HG02588 (cell line): Measurements from ENCODE around the gene CDH4.
"Not testable (repeated sequence)": the region's sequence is repeated elsewhere in the genome, so short reads cannot be mapped to it uniquely, and the experiment has no call there.

Experiments
- ATAC-seq: cut with Tn5 transposase; IDR thresholded peaks from one replicate; pipeline ENCODE4 v1.9.1; 2021; ENCODE audit warnings: mild to moderate bottlenecking, moderate library complexity; ENCODE audit not compliant: unreplicated experiment

The CDH4 gene

DNA sequence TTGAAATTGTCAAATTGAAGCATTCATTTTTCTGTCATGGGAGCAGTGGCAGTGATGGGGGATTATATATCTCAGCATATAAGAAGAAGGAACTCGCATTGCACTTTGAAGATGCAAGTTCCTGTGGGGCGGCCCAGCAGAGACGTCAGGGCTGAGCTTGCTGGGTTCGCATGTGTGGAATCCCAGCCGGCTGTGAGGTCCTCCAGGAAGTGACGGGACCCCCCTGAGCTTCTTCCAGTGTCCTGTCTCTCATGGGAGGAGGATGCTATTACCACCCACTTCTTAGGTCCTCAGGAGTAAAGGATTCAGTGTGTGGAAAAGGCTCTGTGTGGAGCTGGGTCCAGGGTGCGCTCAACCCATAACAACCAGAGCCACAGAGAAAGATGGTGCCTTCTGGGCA lies 201.2 kb downstream of the CDH4 start:
- no peak for ATAC-seq

DNA sequence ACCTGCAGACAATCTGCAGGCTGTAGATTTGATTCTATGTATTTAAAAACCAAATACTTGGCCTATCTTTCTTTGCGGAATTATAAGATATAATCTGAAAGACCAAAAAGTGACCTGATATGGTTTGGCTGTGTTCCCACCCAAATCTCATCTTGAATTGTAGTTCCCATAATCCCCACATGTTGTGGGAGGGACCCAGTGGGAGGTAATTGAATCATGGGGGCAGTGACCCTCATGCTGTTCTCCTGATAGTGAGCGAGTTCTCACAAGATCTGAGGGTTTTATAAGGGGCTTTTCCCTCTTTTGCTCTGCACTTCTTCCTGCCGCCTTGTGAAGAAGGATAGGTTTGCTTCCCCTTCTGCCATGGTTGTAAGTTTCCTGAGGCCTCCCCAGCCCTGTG lies 201.6 kb downstream of the CDH4 start:
- not testable (repeated sequence) for ATAC-seq

DNA sequence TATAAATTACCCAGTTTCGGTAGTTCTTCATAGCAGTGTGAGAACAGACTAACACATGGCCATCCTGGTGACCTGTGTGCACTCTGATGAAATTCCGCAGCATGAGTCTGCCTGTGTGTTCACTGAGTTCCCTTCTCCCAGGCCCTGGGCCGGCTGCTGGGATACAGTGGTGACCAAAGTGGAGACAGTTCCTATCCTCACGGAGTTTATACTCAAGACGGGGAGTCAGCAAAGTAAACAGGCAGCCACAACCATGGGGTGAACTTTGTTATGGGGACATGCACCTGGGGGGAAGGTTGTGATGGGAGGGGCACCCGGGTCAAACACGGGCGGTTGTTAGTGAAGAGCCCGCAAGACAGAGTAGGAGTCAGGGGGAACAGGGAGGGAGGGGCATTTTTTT lies 202.0 kb downstream of the CDH4 start:
- ATAC-seq = no peak

DNA sequence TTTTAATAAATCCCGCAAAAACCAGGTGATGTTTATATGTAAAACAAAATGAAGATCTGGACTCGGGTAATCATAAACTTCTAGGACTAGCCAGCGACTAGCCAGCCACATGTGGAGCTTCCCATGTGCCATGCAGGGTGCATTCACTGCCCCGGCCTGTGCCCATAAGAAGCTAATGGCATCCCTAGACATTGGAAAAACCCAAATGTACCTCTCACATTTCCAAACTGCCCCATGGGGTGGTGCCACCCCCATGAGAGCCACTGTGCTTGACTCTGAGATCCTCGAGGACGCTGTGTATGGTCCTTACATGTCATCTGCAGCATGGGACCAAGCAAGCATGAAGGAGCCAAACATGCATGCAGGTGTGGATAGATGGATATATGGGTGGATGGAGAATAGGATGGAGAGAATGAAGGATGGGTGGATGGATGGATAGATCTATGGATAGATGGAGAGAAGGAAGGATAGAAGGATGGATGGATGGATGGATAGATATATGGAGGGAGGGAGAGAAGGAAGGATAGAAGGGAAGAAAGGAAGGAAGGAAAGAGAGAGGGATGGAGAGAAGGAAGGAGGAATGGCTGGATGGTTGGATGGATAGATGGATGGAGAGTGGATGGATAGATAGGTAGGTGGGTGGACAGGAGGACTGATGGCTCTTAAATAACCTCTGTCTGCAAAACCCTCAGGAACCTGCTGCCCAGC lies 203.6 kb downstream of the CDH4 start:
- ATAC-seq = no peak

DNA sequence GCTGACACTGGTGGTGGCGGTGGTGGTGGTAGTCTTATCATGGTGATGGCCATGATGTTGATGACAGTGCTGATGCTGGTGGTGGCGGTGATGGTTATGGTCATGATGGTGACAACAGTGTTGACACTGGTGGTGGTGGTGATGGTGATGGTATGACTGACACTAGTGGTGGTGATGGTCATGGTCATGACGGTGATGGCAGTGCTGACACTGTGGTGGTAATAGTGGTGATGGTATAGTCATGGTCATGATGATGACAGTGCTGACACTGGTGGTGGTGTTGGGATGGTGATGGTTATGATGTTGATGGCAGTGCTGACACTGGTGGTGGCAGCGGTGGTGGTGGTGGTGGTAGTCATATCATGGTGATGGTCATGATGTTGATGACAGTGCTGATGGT lies 205.7 kb downstream of the CDH4 start:
- no peak for ATAC-seq

DNA sequence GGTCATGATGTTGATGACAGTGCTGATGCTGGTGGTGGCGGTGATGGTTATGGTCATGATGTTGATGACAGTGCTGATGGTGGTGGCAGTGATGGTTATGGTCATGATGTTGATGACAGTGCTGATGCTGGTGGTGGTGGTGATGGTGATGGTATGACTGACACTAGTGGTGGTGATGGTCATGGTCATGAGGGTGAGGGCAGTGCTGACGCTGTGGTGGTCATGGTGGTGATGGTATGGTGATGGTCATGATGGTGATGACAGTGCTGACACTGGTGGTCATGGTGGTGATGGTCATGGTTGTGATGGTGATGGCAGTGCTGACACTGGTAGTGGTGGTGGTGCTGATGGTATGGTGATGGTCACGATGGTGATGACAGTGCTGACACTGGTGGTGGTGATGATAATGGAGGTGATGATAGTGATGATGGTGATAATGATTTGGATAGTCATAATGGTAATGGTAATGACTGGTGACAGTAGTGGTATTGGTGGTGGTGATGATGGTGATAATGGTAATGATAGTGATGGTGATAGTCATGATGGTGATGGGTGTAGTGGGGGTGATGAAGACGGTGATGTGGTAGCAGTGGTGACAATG lies 206.2 kb downstream of the CDH4 start:
- ATAC-seq = no peak

DNA sequence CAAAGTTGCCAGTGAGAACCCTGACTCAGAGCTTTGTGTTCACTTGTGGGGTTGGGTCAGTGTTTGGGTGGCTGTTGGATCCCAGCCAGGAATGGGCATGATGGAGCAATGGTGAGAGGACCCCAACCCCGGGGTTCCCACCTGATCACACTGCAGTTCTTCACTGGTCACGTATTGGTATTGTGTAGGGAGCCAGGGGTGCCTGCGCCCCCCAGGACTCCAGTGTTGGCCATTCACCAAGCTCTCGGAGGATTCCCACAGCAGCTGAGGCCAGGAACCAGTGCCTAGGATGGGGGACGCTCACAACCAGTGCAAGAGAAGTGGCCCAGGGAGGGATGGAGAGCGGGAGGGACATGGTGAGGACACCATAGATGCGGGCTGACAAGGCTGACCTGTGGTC lies 207.2 kb downstream of the CDH4 start:
- no peak for ATAC-seq

DNA sequence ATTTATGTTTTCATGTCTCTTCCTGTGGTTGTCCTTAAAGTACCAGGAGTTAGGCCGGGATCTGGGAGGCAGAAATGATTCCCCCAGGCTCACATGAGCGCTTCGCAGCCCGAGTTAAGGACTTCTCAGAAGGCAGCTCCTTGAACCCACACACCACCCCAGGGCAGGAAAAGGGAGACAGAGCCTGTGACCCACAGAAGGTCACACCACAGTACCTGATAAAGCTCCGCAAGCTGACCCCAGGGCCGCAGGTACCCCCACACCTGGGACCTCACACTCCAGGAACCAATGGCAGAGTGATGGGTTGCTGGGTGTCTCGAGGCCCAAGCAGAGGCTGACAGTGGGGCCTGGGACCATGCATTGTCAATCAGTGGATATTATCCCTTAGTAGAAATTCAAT lies 207.6 kb downstream of the CDH4 start:
- ATAC-seq = no peak

DNA sequence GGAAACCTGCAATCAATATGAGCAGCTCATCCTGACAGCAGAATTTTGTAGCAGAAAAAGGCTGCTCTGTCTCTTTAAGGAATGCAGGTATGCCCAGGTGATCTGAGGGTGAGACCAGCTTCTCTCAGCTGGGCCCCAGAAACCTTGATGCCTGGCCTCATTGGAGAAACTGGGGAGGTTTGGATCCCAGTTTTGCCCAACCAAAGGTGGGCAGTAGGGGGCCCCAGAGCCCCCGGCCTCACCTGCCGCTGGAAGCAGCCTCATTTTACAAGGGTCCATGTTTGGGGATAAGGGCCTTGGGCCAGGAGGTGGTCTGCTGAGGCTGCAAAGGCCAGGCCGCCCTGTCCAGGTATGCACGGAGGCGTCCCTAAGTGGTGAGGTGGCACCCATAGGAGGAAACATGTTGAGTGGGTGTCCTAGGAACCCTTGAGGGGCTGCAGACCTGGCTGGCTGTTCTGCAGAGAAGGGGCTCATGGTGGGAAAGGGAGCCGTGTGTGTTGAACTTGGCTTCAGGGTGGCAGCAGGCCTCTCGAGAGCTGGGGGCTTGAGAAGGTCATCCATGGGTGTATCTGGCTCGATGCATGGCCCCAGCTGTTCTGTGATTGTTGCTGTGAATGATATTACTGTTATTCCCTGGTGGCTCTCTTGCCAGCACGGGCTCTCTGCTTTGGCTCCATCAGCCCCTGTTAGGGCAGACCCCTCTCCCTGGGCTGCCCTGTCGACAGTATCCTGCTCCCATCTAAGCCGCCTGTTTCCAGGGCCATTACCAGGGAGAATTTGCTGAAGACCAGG lies 208.4 kb downstream of the CDH4 start:
- ATAC-seq = no peak

DNA sequence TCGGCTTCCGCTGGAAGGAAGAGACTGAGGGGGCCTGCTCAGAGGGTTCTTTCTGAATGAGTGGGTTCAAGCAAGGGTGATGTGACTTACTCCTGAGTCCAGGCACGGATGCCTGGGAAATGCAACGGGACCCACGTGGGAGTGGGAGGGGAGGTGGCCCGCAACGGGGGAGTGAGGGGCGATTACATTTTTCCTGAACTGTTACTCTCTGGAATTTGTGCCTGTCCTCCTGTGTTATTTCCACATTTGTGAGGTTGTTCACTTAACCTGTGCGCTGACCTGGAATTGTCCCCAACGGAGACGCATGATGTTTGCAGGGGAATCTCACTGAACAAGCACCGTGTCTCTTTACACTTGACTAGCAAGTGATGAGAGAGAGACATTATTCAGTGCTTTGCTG lies 209.4 kb downstream of the CDH4 start:
- no peak for ATAC-seq

DNA sequence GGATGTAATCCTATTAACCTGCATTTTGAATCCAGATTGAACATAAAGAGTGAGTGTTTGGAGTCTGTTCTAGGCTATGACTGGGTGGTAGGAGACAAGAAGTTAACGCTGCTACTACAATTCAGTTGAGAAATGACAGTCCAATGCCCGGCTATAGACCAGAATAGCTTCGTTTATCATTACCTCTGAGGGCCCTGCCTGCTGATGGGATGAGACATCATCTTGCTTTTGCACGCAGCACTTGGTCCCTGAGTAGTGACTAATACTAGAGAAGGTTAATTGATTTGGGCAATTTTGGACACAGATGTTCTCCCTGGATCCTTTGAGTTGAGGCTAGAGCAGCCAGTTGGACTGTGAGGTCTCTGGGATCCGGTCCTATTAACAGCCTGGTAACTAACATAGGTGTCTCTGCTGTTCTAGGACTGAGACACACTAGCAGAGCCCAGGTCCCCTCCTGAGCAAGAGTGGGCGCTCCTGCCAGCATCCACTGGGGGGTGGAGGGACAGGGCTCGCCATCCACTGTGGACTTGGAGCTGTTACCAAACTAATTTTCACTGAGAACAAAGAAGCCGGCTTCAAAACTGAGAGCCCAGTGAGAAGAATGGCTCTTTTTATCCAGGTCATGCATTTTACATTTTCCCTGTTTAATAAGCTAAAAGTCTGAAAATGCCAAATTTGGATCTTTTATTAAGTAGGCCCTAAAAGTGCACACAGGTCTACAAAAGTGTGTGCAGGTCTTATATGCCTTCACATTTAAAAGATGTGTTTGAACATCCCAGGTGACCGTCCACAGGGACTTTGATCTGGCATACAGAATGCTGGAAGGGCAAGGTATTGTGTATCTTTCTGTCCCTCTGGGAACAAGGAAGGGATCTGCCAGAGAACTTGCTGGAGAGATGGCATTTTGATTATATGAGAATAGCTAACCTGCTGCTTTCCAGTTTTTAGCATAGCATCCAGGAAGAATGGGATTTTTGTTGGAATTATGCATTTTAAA lies 212.5 kb downstream of the CDH4 start:
- ATAC-seq = no peak

DNA sequence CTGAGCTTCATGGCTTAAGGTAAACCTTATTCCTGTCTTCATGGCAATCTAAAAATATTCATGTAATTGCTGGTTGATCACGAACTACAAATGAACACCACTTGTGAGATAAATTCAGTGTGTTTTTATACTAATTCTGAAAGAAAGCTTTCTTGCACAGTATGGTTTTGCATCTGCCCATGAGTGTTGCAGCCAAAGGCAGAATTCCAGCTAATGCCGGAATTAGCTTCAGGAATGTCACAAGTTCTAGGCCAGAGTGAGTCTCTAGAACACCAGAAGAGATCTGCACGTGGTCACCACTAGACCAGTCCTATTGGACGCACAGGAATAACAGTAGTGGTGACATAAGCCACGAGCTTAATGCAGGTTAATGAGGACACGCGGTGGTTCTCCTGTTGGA lies 223.7 kb downstream of the CDH4 start:
- ATAC-seq = no peak

DNA sequence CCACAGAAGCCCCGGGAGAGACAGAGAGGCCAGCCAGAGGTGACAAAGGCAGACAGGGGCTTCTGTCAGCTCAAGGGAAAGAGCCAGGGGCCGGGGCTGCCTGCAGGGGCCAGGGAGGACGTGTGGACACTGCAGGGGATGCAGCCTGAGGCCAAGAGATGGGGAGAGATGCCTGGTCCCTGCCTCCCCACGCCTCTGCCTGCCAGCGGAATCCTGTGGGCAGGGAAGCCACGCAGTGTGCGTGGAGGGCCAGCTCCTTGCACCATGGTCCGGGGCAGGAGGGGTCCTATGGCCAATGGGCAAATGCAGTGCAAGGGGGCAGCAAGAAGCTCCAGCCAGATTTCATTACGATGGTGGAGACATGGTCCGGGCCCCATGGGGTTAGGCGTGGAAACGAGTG lies 224.9 kb downstream of the CDH4 start:
- ATAC-seq = no peak

DNA sequence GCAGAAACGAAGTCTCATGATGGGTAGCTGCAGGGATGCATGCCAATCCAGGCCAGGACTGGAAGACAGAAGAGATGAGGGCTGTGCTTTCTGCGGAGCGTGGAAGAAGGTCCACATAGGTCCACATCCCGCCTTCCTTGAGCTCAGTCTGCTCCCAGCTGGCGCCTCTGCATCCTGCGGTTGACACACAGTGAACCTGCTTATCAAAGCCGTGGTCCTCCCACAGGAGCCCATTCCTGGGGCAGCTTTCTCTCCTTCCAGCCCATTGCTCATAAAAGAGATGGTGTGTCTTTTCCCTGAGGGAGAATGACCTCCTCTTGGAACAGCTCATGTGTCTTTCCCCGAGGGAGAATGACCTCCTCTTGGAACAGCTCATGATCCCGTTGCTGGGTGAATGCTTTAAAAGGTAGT lies 225.4 kb downstream of the CDH4 start:
- ATAC-seq = no peak

DNA sequence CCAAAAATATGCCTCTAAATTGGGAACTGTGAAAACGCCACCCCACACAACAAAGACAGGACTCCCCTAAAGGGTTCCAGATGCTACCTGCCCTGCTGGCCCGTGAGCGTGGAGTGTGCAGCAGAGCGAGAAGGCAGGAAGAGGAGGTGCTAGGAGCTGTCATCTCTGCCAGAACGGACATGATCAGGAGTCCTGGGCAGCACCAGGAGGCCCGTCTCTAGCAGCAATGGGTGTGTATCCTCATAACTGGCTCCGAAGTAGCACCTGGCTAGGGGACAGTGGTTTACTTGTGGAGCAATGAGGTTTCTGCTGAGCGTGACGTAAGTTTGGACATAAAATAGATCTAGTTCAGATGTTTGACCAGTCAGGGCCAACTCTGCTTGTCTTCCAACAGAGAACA lies 226.0 kb downstream of the CDH4 start:
- ATAC-seq = no peak

DNA sequence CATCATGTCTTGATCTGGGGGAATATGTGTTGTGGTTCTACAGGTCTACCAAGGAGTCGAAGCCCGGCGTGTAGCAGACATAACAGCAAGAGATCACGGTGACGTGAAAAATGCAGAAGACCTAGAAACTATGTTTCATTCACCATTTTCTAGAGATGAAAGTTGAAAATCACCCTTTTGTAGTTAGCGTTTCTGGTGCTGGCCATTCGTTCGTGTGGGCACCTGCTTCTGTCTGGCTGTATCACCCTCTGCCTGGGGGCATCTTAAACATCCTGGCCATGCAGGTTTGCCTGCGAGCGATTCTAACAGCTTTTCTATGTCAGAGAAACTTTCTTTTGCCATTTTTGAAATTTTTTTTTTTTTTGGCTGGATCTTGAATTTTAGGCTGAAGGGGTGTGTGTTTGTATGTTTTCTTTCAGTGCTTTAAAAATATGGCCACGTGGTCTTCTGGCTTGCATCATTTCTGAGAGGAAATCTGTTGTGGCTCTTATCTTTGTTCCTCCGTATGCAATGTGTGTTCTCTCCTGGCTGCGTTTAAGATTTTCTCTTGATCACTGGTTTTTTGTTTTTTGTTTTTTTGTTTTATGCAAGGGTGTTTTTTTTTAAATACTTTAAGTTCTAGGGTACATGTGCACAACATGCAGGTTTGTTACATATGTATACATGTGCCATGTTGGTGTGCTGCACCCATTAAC lies 226.7 kb downstream of the CDH4 start:
- no peak for ATAC-seq

DNA sequence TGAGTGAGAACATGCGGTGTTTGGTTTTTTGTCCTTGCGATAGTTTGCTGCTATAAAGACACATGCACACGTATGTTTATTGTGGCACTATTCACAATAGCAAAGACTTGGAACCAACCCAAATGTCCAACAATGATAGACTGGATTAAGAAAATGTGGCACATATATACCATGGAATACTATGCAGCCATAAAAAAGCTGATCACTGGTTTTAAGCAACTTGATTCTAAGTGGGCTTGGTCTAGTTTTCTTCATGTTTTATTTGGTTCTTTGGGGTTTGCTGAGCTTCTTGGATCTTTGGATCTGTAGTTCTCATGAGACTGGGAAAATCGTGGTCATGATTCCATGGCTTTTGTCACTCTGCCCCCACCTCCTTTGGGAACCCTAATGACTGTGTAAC lies 227.4 kb downstream of the CDH4 start:
- not testable (repeated sequence) for ATAC-seq

DNA sequence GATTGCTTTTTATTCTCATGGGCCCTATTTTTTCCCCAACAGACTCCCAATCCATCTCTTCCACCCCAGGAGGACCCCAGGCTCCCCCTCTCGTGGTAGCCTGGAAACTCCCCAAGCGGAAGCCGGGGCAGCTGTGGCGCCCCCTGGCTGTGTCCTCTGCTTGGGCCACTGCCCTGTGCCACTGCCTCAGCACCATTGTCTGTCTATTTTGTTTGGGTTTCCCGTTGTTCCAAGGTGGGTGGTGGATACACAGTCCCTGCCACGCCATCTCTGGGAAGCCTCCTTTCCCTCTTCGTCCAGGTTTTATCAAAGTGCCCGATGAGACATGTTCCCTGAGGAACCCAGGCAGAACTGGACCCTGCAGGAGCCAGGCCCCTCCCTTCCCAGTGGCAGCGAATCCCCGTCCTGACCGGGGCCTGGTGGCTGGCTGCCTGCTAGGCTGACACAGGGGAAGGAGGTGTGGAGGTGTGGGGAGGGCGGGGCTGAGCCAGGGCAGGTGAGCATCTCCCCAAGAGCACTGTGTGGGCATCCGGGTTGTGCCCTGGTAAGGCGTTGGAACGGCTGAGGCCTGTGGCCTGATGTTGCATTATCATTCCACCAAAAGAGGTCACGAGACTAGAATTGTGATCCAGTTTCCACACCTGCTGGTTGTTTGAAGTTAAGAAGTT lies 228.2 kb downstream of the CDH4 start:
- no peak for ATAC-seq

DNA sequence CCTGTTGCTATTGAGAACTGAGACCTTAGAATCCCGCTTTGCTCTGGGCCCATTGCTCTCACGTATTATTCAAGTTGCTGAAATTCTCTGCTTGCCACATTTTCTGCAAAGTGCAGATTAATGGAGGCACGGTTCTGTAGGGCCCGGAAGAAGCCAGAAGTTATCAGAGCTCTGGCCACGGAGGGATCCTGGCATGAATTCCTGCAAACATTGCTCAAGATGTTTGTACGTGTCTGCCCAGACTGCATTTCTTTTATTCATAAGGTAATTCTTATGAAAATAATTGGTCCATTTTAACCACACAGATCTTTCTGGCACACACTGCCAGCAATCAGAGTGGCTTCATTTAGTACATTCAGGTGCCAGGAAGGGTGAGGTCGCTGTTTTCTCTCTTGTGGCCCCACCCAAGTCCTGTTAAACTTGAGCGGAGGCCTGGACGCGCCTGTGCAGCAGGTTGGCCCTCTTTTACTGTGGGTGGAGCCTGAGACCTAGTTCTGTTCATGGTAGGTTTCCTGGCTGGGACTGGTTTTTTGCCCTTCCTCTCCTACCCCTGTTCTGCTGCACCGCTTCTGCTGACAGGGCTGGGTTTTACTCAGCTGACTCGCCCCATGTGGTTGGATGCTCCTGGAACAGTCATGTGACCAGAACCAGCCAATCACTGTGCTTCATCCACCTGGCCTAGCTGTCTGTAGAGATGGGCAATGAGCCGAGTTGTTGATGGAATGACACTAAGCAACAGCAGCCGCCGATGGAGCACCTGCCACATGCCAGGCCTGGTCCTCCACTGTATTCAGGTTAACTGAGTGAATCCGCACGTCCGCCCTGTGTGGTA lies 230.2 kb downstream of the CDH4 start:
- ATAC-seq = no peak
